Prostate gland (tissue), 2 donors: Measurements from ENCODE around the gene IDUA.

Source experiments
- POLR2A ChIP-seq: fragments of 450-650 bp; IDR thresholded peaks from one replicate; pipeline ENCODE4 v1.6.1; 2016; ENCODE audit warnings: antibody characterized with exemption, mild to moderate bottlenecking
- POLR2AphosphoS5 ChIP-seq: sonication (generic); formaldehyde crosslinking; IDR thresholded peaks from one replicate; pipeline ENCODE4 v1.6.1; 2017; ENCODE audit warnings: antibody characterized with exemption
- TF ChIP-seq, protein P1 (sequence below), 4 experiments: fragments of 200-600 bp in 2 of 4; fragments of 450-650 bp in 2 of 4; sonication (generic) in 2 of 4; IDR thresholded peaks; 1 replicate in 3 of 4; 2 replicates in 1 of 4; pipeline ENCODE4 v1.5.1; 2016 to 2019; ENCODE audit warnings: antibody characterized with exemption in 4 of 4, mild to moderate bottlenecking in 2 of 4, moderate library complexity in 2 of 4

DNA sequence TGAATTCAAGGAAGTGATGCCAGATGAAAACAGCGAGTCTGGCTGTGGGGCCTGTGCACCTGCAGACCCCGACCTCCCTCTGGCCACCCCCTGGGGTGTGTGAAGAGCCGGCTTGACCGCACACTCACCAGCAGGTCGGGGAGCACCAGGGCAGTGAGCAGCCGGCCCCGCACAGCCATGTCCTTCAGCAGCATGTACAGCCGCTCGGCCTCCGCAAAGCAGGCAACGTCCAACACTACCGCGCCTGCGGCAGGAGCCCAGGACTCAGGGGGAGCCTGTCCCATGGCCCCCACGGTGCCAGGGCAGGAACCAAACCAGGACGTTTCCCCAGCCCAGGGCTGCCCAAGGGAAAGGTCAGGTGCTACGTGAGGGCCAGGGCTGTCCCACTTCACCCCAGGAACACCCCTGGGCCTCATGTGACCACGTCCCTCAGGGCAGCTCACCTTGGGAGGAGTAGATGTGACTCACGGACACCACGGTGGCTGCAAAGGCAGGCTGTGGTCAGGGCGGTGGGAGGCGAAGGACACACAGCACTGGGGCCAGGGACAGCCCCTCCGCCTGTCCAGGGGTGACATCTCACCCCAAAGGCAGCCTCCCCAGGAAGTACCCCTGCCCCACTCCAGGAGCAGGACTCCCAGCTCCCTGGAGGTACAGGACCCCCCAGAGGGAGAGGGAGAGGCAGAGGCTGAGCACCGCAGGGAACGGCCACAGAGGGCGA, 21.6 kb upstream of the IDUA start:
- TF ChIP-seq POLR2AphosphoS5 (no peak), POLR2A (no peak)
- TF ChIP-seq, protein P1, sequence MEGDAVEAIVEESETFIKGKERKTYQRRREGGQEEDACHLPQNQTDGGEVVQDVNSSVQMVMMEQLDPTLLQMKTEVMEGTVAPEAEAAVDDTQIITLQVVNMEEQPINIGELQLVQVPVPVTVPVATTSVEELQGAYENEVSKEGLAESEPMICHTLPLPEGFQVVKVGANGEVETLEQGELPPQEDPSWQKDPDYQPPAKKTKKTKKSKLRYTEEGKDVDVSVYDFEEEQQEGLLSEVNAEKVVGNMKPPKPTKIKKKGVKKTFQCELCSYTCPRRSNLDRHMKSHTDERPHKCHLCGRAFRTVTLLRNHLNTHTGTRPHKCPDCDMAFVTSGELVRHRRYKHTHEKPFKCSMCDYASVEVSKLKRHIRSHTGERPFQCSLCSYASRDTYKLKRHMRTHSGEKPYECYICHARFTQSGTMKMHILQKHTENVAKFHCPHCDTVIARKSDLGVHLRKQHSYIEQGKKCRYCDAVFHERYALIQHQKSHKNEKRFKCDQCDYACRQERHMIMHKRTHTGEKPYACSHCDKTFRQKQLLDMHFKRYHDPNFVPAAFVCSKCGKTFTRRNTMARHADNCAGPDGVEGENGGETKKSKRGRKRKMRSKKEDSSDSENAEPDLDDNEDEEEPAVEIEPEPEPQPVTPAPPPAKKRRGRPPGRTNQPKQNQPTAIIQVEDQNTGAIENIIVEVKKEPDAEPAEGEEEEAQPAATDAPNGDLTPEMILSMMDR (IDR thresholded peaks at IDR 0.05), result no peak
